CD4-positive, CD25-positive, alpha-beta regulatory T cell (primary cell): Measurements from ENCODE around the gene TTC33. TPM values are rescaled to one million over a fixed set of nuclear protein-coding genes. Genes with fewer than 3 reads are reported as not detected.
A peak's percentile ranks its signal among the peaks of the same experiment; 100 is the strongest.

ENCODE experiments used
- ATAC-seq, 2 donors: fragments of 150-1000 bp; cut with Tn5 transposase; one replicate each; pipeline ENCODE4 v1.10.0; 2021; ENCODE audit warnings: low read depth in 2 of 2, moderate number of reproducible peaks in 2 of 2, moderate library complexity in 1 of 2
- DNase-seq, 3 donors: peaks; one replicate each; pipeline versions ENCODE4 v3.0.0 to v3.0.0-alpha.2; 2012 to 2022; ENCODE audit warnings: mixed read lengths in 1 of 3
- H3K27ac ChIP-seq: one replicate; pipeline ENCODE4 v1.7.0; 2013; ENCODE audit warnings: mild to moderate bottlenecking, low read length; ENCODE audit not compliant: insufficient read depth, poor library complexity, severe bottlenecking
- H3K27me3 ChIP-seq: one replicate; pipeline ENCODE4 v1.7.0; 2013; ENCODE audit warnings: low read length; ENCODE audit not compliant: control insufficient read depth, insufficient read depth
- H3K36me3 ChIP-seq: one replicate; pipeline ENCODE4 v1.7.0; 2013; ENCODE audit warnings: mild to moderate bottlenecking, low read length, moderate library complexity; ENCODE audit not compliant: control insufficient read depth, insufficient read depth
- H3K4me1 ChIP-seq: 2 replicates; pipeline ENCODE4 v1.7.0; 2013; ENCODE audit warnings: mild to moderate bottlenecking, low read length; ENCODE audit not compliant: insufficient read depth, control insufficient read depth, poor library complexity, severe bottlenecking
- H3K4me3 ChIP-seq: one replicate; pipeline ENCODE4 v1.7.0; 2013; ENCODE audit warnings: low read depth, mild to moderate bottlenecking, low read length, moderate library complexity
- H3K9me3 ChIP-seq, 2 experiments: 1 replicate in 1 of 2; 2 replicates in 1 of 2; pipeline ENCODE4 v1.7.0; 2013; ENCODE audit warnings: low read length in 2 of 2, mild to moderate bottlenecking in 1 of 2, moderate library complexity in 1 of 2; ENCODE audit not compliant: control insufficient read depth in 2 of 2
- H3K27ac Mint-ChIP-seq, 3 donors: one replicate each; pipeline ENCODE4 v1.8.0; 2020 to 2022; ENCODE audit warnings: mild to moderate bottlenecking in 3 of 3, mixed read lengths in 3 of 3, moderate library complexity in 2 of 3
- H3K27me3 Mint-ChIP-seq: one replicate; pipeline ENCODE4 v1.8.0; 2022; ENCODE audit warnings: mild to moderate bottlenecking, mixed read lengths
- H3K36me3 Mint-ChIP-seq: one replicate; pipeline ENCODE4 v1.8.0; 2020; ENCODE audit warnings: mixed read lengths
- H3K4me1 Mint-ChIP-seq, 4 donors: one replicate each; pipeline ENCODE4 v1.8.0; 2020 to 2022; ENCODE audit warnings: mixed read lengths in 4 of 4, mild to moderate bottlenecking in 1 of 4
- H3K4me3 Mint-ChIP-seq, 4 donors: one replicate each; pipeline ENCODE4 v1.8.0; 2020 to 2022; ENCODE audit warnings: mild to moderate bottlenecking in 4 of 4, mixed read lengths in 4 of 4, moderate library complexity in 3 of 4
- H3K9me3 Mint-ChIP-seq, 7 donors: one replicate each; pipeline ENCODE4 v1.8.0; 2020 to 2022; ENCODE audit warnings: mixed read lengths in 7 of 7, mild to moderate bottlenecking in 3 of 7, moderate library complexity in 2 of 7
- polyA plus RNA-seq, 4 donors: library from polyadenylated mRNA; unstranded; fragments of 300-500 nt; fragmentation: Illumina TruSeq; gene quantifications; one replicate each; pipeline ENCODE4 v1.2.3, GENCODE V29; 2021
- total RNA-seq: library from RNA; stranded (reverse); gene quantifications from one replicate; pipeline ENCODE4 v1.2.3, GENCODE V29; 2022

Gene TTC33
- total and polyA plus RNA-seq, 5 donors from 2014 or later, result 12.0 to 19.6 (median 16.7) TPM

DNA sequence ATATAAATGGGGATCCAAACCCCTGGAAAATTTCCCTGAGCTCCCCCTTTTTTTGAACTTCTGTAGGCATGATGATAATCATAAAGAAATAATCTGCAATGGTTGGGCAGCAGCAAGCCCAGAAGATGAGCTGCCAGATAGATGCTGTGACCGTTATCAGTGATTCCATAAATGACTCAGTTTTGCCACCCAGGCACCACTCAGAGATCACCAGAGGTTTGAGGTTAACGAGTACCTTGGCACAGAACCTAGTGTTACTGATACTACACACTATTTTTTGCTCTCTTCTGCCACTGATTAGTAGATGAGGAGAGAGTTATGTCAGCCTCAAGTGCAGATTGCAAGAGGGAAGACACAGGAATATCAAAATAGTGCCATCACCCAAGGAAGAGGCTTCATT is 275.4 kb downstream of the TTC33 start:
- no peak overlapping the region for H3K4me3 ChIP-seq
- no peak overlapping the region for H3K27ac ChIP-seq
- peaks cover 8 to 47% (median 19%) of the 10 kb centered on the region in 4 donors for H3K4me1 Mint-ChIP-seq
- ATAC-seq, result peak; percentile 33 to 40
- peak overlapping the region in 2 of 4 donors; percentile 25 to 36 for H3K4me3 Mint-ChIP-seq
- no peaks in the 10 kb centered on the region for H3K36me3 Mint-ChIP-seq
- DNase-seq, result peak in 2 of 3 donors; percentile 2 to 61
- no peaks in the 10 kb centered on the region for H3K36me3 ChIP-seq
- H3K27me3 ChIP-seq, result no peaks in the 10 kb centered on the region
- H3K27ac Mint-ChIP-seq, result peak overlapping the region in 2 of 3 donors; percentile 52 to 58
- no peaks in the 10 kb centered on the region for H3K9me3 ChIP-seq
- no peaks in the 10 kb centered on the region for H3K27me3 Mint-ChIP-seq
- peaks cover 7% of the 10 kb centered on the region for H3K4me1 ChIP-seq
- peaks cover 0 to 2% (median 0%) of the 10 kb centered on the region in 7 donors for H3K9me3 Mint-ChIP-seq

DNA sequence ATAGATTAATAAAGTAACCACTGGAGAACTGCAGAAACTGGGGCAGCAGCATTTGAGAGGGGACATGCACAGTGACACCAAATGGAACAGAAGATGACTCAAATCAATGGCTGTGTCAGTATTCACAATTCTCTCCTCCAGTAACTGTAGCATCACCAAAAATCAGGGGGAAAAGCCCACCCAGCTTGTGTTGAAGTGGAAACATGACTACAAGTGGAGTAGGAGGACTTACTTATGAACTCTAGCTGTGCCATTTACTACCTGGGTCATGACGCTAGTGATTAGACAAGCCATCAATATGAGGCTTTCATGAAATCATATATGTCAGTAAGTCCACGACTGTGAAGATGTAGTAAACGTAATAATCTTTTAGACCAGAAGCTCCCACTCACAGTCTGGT is 275.8 kb downstream of the TTC33 start:
- no peak overlapping the region for H3K27ac ChIP-seq
- H3K27me3 ChIP-seq, result no peaks in the 10 kb centered on the region
- H3K36me3 ChIP-seq, result no peaks in the 10 kb centered on the region
- H3K4me1 ChIP-seq, result peaks cover 7% of the 10 kb centered on the region
- Mint-ChIP-seq H3K27ac (peak overlapping the region in 2 of 3 donors; percentile 52 to 58), H3K4me3 (peak overlapping the region in 1 of 4 donors; percentile 17), H3K36me3 (no peaks in the 10 kb centered on the region), H3K27me3 (no peaks in the 10 kb centered on the region), H3K4me1 (peaks cover 8 to 43% (median 19%) of the 10 kb centered on the region in 4 donors), H3K9me3 (peaks cover 0 to 2% (median 0%) of the 10 kb centered on the region in 7 donors)
- ATAC-seq, result no peak
- DNase-seq, result no peak
- H3K9me3 ChIP-seq, result no peaks in the 10 kb centered on the region
- H3K4me3 ChIP-seq, result no peak overlapping the region

DNA sequence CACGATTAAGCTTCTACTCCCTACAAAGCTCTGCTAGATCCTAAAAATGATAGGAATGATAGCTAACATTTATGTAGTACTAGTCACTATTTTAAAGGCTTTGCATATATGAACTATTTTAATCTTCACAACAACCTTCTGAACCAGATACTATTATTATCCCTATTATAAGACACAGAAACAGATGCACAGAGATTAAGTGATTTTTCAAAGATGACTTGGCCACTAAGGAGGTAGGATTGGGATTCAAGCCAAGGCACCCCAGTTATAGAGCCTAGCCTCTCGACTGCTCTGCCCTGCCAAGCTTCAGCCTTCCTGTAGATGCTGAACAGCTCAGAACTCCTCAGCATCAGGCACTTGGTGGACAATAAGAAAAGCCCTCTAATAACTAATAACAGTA is 277.0 kb downstream of the TTC33 start:
- no peaks in the 10 kb centered on the region for H3K27me3 ChIP-seq
- DNase-seq, result no peak
- no peak overlapping the region for H3K27ac Mint-ChIP-seq
- H3K4me1 ChIP-seq, result peaks cover 7% of the 10 kb centered on the region
- H3K36me3 ChIP-seq, result no peaks in the 10 kb centered on the region
- peaks cover 0 to 2% (median 0%) of the 10 kb centered on the region in 7 donors for H3K9me3 Mint-ChIP-seq
- H3K4me3 ChIP-seq, result no peak overlapping the region
- H3K27me3 Mint-ChIP-seq, result no peaks in the 10 kb centered on the region
- peaks cover 8 to 33% (median 17%) of the 10 kb centered on the region in 4 donors for H3K4me1 Mint-ChIP-seq
- no peaks in the 10 kb centered on the region for H3K36me3 Mint-ChIP-seq
- no peak overlapping the region for H3K4me3 Mint-ChIP-seq
- no peak overlapping the region for H3K27ac ChIP-seq
- no peak for ATAC-seq
- H3K9me3 ChIP-seq, result no peaks in the 10 kb centered on the region

DNA sequence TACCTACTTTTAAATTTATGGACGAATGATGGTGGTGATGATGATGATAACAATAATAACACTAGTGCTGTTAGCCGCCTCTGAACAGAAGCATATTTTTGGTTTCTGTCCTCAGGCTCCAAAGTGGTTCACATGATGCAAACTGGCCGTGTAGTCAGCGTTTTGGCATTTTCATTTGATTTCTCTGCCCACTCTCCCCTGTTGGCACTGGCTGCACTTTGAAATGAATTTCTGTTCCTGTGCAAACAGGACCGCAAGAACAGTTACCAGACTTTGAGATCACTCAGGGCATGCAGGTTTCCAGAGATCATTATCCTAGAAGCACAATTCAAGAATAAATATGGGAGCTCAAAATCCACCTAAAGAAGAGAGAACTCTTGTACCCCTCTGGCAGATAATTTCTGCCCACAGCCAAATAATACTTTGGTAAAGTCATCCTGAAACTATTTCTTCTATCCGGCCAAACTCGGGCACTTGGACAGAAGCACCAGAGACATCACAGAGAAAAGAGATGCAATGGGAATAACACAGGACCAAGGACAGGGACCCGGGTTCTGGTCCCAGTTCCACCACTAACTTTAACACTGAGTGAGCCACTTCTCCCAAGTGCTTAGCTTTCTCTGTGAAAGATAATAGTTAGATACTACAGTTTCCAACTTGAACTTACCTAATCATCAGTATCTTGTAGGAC is 277.8 kb downstream of the TTC33 start:
- no peaks in the 10 kb centered on the region for H3K36me3 ChIP-seq

DNA sequence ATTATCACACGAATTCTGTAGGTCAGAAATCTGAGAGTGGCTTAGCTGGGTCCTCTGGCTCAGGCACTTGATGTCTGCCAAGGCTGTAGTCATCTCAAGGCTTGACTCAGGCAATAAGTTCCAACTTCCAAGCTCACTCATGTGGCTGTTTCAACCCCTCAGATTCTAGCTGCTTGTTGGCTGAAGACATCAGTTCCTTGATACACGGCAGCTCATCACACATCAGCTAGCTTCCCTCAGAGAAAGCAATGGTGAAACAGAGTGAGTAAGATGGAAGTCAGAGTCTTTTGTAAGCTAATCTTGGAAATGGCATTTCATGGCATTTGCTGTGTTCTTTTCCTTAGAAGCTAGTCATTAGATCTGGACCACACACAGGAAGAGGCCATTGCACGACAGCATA is 280.2 kb downstream of the TTC33 start:
- Histone ChIP-seq H3K4me1 (peaks cover 3% of the 10 kb centered on the region), H3K27me3 (no peaks in the 10 kb centered on the region), H3K4me3 (no peak overlapping the region), H3K27ac (no peak overlapping the region), H3K9me3 (no peaks in the 10 kb centered on the region), H3K36me3 (no peaks in the 10 kb centered on the region)
- H3K27ac Mint-ChIP-seq, result no peak overlapping the region
- H3K4me3 Mint-ChIP-seq, result no peak overlapping the region
- H3K4me1 Mint-ChIP-seq, result peaks cover 5 to 13% (median 7%) of the 10 kb centered on the region in 4 donors
- no peaks in the 10 kb centered on the region for H3K36me3 Mint-ChIP-seq
- H3K27me3 Mint-ChIP-seq, result no peaks in the 10 kb centered on the region
- no peak for DNase-seq
- H3K9me3 Mint-ChIP-seq, result peaks cover 0 to 20% (median 1%) of the 10 kb centered on the region in 7 donors
- no peak for ATAC-seq

More for the DNA sequence above, 277.8 kb downstream of the TTC33 start:
- H3K27me3 ChIP-seq, result no peaks in the 10 kb centered on the region
- ATAC-seq (no peak), DNase-seq (no peak)
- Mint-ChIP-seq H3K27ac (no peak overlapping the region), H3K36me3 (no peaks in the 10 kb centered on the region), H3K4me3 (no peak overlapping the region), H3K9me3 (peaks cover 0 to 4% (median 0%) of the 10 kb centered on the region in 7 donors), H3K4me1 (peaks cover 8 to 27% (median 17%) of the 10 kb centered on the region in 4 donors), H3K27me3 (no peaks in the 10 kb centered on the region)
- no peaks in the 10 kb centered on the region for H3K9me3 ChIP-seq
- H3K4me3 ChIP-seq, result no peak overlapping the region
- H3K4me1 ChIP-seq, result peaks cover 7% of the 10 kb centered on the region
- no peak overlapping the region for H3K27ac ChIP-seq

DNA sequence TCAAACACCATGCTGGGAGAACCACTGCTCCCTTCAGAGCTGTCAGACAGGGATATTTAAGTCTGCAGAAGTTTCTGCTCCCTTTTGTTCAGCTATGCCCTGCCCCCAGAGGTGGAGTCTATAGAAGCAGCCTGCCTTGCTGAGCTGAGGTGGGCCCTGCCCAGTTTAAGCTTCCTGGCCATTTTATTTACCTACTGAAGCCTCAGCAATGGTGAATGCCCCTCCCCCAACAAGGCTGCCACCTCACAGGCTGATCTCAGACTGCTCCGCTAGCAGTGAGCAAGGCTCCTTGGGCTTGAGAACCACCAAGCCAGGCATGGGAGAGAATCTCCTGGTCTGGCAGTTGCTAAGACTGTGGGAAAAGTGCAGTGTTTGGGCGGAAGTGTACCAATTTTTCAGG is 281.5 kb downstream of the TTC33 start:
- Histone ChIP-seq H3K27ac (no peak overlapping the region), H3K4me3 (no peak overlapping the region), H3K9me3 (no peaks in the 10 kb centered on the region), H3K36me3 (no peaks in the 10 kb centered on the region), H3K4me1 (no peaks in the 10 kb centered on the region), H3K27me3 (no peaks in the 10 kb centered on the region)
- ATAC-seq, result no peak
- Mint-ChIP-seq H3K27ac (no peak overlapping the region), H3K4me3 (no peak overlapping the region), H3K36me3 (no peaks in the 10 kb centered on the region), H3K27me3 (no peaks in the 10 kb centered on the region), H3K9me3 (peaks cover 0 to 21% (median 5%) of the 10 kb centered on the region in 7 donors), H3K4me1 (no peaks in the 10 kb centered on the region)
- DNase-seq, result no peak

- peaks cover 2% of the 10 kb centered on the region for H3K36me3 Mint-ChIP-seq
- no peak overlapping the region for H3K27ac Mint-ChIP-seq
- no peak overlapping the region for H3K27ac ChIP-seq
- no peak for ATAC-seq
- no peaks in the 10 kb centered on the region for H3K27me3 ChIP-seq
- peaks cover 4 to 5% of the 10 kb centered on the region in 2 experiments for H3K9me3 ChIP-seq
- H3K4me1 ChIP-seq, result no peaks in the 10 kb centered on the region
- H3K4me3 ChIP-seq, result no peak overlapping the region
- no peak overlapping the region for H3K4me3 Mint-ChIP-seq
- H3K4me1 Mint-ChIP-seq, result peaks cover 0 to 4% (median 0%) of the 10 kb centered on the region in 4 donors
- no peaks in the 10 kb centered on the region for H3K36me3 ChIP-seq
- H3K27me3 Mint-ChIP-seq, result no peaks in the 10 kb centered on the region
- peaks cover 2 to 20% (median 5%) of the 10 kb centered on the region in 7 donors for H3K9me3 Mint-ChIP-seq
- no peak for DNase-seq
Observed at GRCh38 chr5:40465416-40465815, 290.3 kb downstream of the TTC33 start.

GRCh38 chr5:40464511-40464910 is 291.2 kb downstream of the TTC33 start:
- H3K27ac Mint-ChIP-seq, result no peak overlapping the region
- no peak overlapping the region for H3K4me3 Mint-ChIP-seq
- H3K36me3 Mint-ChIP-seq, result peaks cover 4% of the 10 kb centered on the region
- peaks cover 2 to 16% (median 5%) of the 10 kb centered on the region in 7 donors for H3K9me3 Mint-ChIP-seq
- Histone ChIP-seq H3K4me3 (no peak overlapping the region), H3K9me3 (peaks cover 4 to 5% of the 10 kb centered on the region in 2 experiments), H3K36me3 (no peaks in the 10 kb centered on the region), H3K27me3 (no peaks in the 10 kb centered on the region), H3K4me1 (no peaks in the 10 kb centered on the region), H3K27ac (no peak overlapping the region)
- no peak for DNase-seq
- H3K4me1 Mint-ChIP-seq, result peaks cover 0 to 4% (median 0%) of the 10 kb centered on the region in 4 donors
- H3K27me3 Mint-ChIP-seq, result no peaks in the 10 kb centered on the region
- no peak for ATAC-seq
